Astrocyte (in vitro differentiated cells and primary cell): Measurements from ENCODE around the gene NTM.

Experiments used
- EZH2 ChIP-seq: IDR thresholded peaks from 2 replicates; pipeline ENCODE4 v1.6.1; 2012; ENCODE audit warnings: mild to moderate bottlenecking, low read length, inconsistent platforms; ENCODE audit not compliant: insufficient read depth
- TF ChIP-seq, protein P1 (sequence below): IDR thresholded peaks from 2 replicates; pipeline ENCODE4 v1.5.1; 2011; ENCODE audit warnings: low read depth, mild to moderate bottlenecking, inconsistent platforms, low read length, moderate library complexity; ENCODE audit not compliant: insufficient read depth

DNA sequence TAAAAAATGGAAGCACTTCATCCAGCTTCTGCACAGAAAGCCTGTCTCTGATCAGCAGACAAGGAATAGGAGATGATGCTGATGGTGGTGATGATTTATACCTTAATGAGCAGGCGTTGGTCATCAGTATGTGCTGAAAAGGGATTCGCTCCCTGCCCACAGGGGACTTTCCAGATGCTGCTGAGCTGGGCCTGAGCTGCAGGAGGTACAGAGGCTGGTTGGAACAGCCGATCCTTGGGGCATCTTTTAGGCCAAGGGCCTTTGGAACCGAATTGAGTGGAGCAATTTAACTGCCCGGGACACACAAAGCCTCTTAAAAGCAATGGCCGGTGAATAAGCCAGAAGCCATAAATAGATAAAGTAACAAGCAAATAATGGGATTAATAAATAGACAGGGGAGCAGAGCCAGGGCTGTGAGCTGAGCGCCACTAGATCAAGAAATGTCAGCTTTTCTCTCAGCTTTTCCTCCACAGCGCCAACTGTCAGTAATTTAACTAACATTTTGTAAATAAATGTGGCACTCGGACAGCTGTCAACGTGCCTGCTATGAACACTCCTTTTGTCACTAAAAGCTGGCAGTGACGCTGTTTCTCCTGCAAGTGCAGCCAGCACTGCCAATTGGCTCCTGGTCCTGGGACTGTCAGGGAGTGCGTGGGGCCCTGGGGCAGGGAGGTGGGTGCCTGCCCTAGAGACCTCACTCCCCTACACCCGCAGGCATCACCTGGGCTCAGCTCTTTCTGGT lies 562.3 kb downstream of the NTM start:
- TF ChIP-seq, protein P1, sequence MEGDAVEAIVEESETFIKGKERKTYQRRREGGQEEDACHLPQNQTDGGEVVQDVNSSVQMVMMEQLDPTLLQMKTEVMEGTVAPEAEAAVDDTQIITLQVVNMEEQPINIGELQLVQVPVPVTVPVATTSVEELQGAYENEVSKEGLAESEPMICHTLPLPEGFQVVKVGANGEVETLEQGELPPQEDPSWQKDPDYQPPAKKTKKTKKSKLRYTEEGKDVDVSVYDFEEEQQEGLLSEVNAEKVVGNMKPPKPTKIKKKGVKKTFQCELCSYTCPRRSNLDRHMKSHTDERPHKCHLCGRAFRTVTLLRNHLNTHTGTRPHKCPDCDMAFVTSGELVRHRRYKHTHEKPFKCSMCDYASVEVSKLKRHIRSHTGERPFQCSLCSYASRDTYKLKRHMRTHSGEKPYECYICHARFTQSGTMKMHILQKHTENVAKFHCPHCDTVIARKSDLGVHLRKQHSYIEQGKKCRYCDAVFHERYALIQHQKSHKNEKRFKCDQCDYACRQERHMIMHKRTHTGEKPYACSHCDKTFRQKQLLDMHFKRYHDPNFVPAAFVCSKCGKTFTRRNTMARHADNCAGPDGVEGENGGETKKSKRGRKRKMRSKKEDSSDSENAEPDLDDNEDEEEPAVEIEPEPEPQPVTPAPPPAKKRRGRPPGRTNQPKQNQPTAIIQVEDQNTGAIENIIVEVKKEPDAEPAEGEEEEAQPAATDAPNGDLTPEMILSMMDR: no peak
- TF ChIP-seq EZH2: no peak
